AG10803 (cell line): ENCODE measurements around the gene TRAPPC5.
A peak's percentile ranks its signal among the peaks of the same experiment; 100 is the strongest.

Experiments
- DNase-seq: peaks from one replicate; pipeline ENCODE4 v3.0.0; 2010; ENCODE audit warnings: low read depth
- H3K4me3 ChIP-seq: 2 replicates; pipeline ENCODE4 v1.5.1; 2011; ENCODE audit warnings: mild to moderate bottlenecking, low read length, control low read depth
- CTCF ChIP-seq: conservative IDR thresholded peaks from 2 replicates; pipeline ENCODE4 v1.5.1; 2011; ENCODE audit warnings: mild to moderate bottlenecking, low read length, control low read depth, inconsistent platforms

Gene TRAPPC5

GRCh38 chr19:7677669-7678311 lies 2.8 kb upstream of the TRAPPC5 start:
- no peak for TF ChIP-seq CTCF
- DNase-seq: no peak
- no peak overlapping the region for H3K4me3 ChIP-seq

GRCh38 chr19:7678971-7679751 lies 1.5 kb upstream of the TRAPPC5 start:
- no peak for TF ChIP-seq CTCF
- no peak for DNase-seq
- no peak overlapping the region for H3K4me3 ChIP-seq

- no peak for TF ChIP-seq CTCF
- H3K4me3 ChIP-seq: peak overlapping the region; percentile 43
- DNase-seq: no peak
These were observed 645 bp upstream of the TRAPPC5 start for GRCh38 chr19:7679771-7680605.

- TF ChIP-seq CTCF: peak; percentile 66
- DNase-seq: peak; percentile 71
- H3K4me3 ChIP-seq: peak overlapping the region; percentile 93
These were observed 924 bp downstream of the TRAPPC5 start for GRCh38 chr19:7681340-7682174.

GRCh38 chr19:7682175-7682855 lies 1.7 kb downstream of the TRAPPC5 start:
- TF ChIP-seq CTCF: no peak
- no peak for DNase-seq
- H3K4me3 ChIP-seq: peak overlapping the region; percentile 93
